NCI-H146 treated with DMSO at 0.1 percent for 48 hours (cell line): Measurements from ENCODE around the gene TOPBP1.
"Not testable (repeated sequence)": the region's sequence is repeated elsewhere in the genome, so short reads cannot be mapped to it uniquely, and the experiment has no call there.

Experiments
- DNase-seq: peaks from one replicate; lab custom pipeline; 2025; ENCODE audit not compliant: unreplicated experiment; lab: John Stamatoyannopoulos, UW

The TOPBP1 gene

GRCh38 chr3:133572158-133573053 is 89.3 kb downstream of the TOPBP1 start:
- DNase-seq: no peak

GRCh38 chr3:133570937-133571320 is 90.8 kb downstream of the TOPBP1 start:
- DNase-seq: no peak

GRCh38 chr3:133570139-133570936 is 91.4 kb downstream of the TOPBP1 start:
- no peak for DNase-seq

GRCh38 chr3:133568294-133569014 is 93.3 kb downstream of the TOPBP1 start:
- no peak for DNase-seq

- no peak for DNase-seq
Observed at GRCh38 chr3:133563816-133564215, 97.9 kb downstream of the TOPBP1 start.

- DNase-seq: no peak
Observed at GRCh38 chr3:133563186-133563591, 98.6 kb downstream of the TOPBP1 start.

- no peak for DNase-seq
Observed at GRCh38 chr3:133562376-133562775, 99.4 kb downstream of the TOPBP1 start.

- DNase-seq: no peak
Observed at GRCh38 chr3:133561679-133562078, 100.1 kb downstream of the TOPBP1 start.

- not testable (repeated sequence) for DNase-seq
Observed at GRCh38 chr3:133551589-133551988, 110.2 kb downstream of the TOPBP1 start.
